T-helper 22 cell (primary cell): ENCODE measurements around the gene ESRP2.
A peak's percentile ranks its signal among the peaks of the same experiment; 100 is the strongest.

Experiments used
- DNase-seq: peaks from one replicate; pipeline ENCODE4 v3.0.0-alpha.2; 2020; ENCODE audit warnings: low read depth

ESRP2 gene

GRCh38 chr16:68263559-68264127, 27.7 kb upstream of the ESRP2 start:
- no peak for DNase-seq

GRCh38 chr16:68259007-68259825, 23.3 kb upstream of the ESRP2 start:
- DNase-seq, result no peak

- DNase-seq, result no peak
These were observed 22.2 kb upstream of the ESRP2 start for GRCh38 chr16:68257906-68258800.

GRCh38 chr16:68257251-68257905, 21.5 kb upstream of the ESRP2 start:
- DNase-seq, result no peak

DNA sequence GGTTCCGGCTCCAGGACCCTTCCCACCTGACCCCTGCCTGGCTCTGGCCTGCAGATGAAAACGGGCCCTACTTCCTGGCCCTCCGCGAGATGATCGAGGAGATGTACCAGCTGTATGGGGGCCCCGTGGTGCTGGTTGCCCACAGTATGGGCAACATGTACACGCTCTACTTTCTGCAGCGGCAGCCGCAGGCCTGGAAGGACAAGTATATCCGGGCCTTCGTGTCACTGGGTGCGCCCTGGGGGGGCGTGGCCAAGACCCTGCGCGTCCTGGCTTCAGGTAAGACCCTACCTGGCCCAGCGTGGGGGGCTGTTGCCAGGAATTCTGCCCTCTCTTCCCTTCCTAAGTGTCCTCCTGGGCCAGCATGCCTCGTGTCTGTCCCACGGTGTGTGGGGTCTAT, 19.8 kb upstream of the ESRP2 start:
- DNase-seq, result no peak

- no peak for DNase-seq
These were observed 17.8 kb upstream of the ESRP2 start for GRCh38 chr16:68253721-68254120.

DNA sequence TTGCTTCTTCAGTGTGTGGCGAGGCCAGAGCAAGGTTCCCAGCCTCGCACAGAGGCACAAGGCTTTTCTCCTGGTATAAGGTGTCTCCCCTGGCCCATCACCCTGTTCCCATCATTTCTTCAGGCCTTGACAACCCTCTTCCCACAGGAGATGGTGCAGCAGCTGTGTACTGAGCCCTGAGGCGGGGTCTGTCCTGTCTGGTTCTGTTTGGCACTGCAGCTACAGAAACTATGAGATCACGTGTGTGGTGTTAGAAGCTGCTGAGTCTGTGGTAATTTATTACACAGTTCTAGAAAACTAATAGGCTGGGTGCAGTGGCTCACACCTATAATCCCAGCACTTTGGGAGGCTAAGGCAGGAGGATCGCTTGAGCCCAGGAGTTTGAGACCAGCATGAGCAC, 16.5 kb upstream of the ESRP2 start:
- no peak for DNase-seq

DNA sequence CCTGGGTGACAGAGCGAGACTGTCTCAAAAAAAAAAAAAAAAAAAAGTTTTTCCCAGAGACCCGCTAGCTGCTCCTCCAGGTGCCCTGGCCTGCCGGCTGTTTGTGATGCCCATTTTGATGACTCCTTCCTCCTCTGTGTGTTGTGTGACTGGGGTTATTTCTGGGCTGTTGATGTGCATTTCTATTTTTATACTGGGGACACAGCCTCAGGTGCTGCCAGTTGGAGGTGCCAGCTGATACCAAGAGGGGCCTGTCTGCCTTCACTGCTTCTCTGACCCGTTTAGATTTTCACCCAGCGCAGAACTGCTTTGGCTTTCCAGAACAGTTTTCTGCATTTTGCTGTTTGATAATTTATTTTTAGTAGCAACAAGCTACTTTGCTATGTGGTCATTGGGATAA, 15.9 kb upstream of the ESRP2 start:
- no peak for DNase-seq

DNA sequence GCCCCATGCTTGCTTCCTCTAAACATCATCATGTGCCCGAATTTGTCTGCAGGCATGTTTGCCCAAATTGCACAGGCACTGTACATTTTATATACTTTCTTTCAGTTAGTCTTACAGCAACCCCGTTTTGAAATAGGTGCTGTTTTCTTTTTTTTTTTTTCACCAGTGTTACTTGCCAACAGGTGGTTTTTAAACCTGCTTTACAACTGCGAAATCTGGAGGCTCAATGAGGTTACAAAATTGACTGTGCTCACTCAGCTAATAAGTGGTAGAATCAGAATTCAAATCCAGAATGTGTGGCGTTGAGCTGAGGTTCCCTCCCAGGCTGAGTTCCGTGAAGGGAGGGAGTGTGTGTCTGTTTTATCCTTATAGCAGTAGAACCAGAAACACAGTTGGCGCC, 15.0 kb upstream of the ESRP2 start:
- DNase-seq, result no peak

GRCh38 chr16:68249371-68249770, 13.4 kb upstream of the ESRP2 start:
- DNase-seq, result no peak

DNA sequence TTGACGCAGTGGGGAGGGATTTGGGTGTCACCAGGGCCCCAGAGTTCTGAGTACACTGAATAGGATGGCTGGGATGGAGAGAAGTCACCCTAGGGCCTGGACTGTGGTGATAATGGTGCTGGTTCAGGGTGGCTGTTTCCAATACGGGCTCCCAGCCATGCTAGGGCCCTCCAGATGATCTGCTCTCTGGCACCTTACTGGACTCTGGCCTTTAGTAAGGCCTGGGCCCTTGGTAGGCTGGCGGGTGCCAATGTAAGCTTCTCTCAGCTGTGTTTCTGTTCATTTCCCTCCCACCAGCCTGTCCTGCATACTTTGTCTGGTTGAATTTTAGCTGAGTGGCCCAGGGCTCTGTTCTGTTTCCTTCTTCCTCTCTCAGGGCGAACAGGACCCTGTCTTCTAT, 12.0 kb upstream of the ESRP2 start:
- no peak for DNase-seq

DNA sequence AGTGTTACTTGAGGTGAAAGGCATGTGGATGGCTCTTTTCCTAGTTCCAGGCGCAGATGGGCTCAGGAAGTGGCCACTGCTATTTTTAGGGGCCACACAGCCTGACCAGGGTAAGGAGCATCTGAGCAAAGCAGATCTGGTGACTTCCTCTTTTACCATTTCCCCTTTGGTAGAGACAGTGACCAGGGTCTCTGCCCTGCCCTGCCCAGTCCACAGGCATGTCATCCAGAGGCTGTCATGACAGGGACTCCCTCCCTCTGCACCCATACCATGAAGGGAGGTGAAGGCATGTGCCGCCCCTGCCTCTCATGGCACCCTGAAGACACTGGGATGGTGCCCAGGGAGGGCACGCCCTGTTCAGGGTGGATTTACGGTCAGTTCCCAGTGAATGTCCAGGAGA, 11.5 kb upstream of the ESRP2 start:
- no peak for DNase-seq

DNA sequence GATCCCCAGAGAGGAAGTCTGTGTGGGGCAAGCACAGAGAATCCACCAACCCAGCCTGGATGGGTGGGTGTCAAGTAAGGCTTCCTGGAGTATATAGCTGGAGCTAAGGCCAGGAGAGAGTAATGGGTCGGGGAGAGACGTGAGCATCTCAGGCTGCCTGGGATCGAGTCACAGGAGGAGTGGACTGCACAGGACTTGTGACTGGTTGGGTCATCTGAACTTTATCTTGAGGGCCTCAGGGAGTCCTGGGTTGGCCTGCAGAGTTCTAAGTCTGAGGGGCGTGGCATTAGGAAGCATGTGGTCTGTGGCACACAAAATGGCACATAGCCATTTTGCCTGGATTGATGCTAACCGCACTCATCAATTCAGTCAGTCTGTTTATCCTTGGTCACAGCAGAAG, 10.7 kb upstream of the ESRP2 start:
- DNase-seq, result no peak

DNA sequence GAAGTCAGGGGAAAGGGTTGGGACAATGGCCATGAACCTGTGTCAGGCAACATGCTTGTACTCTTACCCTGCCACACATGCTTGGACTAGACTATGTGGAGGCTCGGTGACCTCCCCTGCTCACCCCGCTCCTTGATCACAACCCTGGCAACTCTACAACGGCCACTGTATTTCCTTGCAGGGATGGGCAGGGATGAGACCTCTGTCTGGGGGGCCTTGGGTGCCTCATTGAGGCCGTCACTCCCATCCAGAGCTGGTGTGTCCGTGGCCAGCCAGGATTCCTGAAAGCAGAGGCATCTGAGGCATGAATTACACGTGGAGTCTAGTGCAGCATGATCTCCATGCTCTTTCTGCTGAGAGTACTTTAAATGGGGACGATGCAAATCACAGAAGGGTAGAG, 10.2 kb upstream of the ESRP2 start:
- DNase-seq, result no peak

GRCh38 chr16:68244903-68245853, 9.3 kb upstream of the ESRP2 start, which contains the start of gene PLA2G15:
TSS of gene PLA2G15 (plus strand) at chr16:68245373. CDS start at chr16:68245427, 54 bp downstream.
- DNase-seq, result peak; percentile 92

DNA sequence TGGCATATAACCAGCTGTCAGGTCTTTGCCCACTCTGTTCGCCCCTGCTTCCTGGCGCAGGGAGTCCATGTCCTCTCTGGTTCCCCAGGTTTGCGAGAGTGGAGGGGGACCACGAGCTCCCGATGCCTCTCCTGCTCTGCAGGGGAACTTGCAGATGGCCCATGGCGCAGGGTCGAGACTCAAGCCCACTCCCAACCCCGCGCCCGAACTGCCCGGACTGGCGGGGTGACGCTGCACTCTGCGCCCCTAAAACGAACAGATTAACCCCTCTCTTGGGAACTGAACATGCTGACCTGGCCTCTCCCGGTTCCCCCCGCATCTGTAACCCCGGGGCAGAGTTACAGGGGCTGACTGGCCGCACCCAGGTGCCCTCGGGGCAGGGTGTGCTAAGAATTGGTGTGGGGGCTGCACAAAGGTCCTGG, 8.6 kb upstream of the ESRP2 start:
- no peak for DNase-seq

- DNase-seq, result no peak
These were observed 7.3 kb upstream of the ESRP2 start for GRCh38 chr16:68242926-68243858.

- no peak for DNase-seq
These were observed 6.2 kb upstream of the ESRP2 start for GRCh38 chr16:68242085-68242484.

- no peak for DNase-seq
These were observed 2.1 kb upstream of the ESRP2 start for GRCh38 chr16:68238029-68238345.
